SHP77 treated with DMSO at 0.1 percent for 48 hours (cell line): Measurements from ENCODE around the gene STKLD1.
"Not testable (repeated sequence)": the region's sequence is repeated elsewhere in the genome, so short reads cannot be mapped to it uniquely, and the experiment has no call there.

ENCODE experiments used
- DNase-seq: peaks from one replicate; lab custom pipeline; 2025; lab: John Stamatoyannopoulos, UW

Gene STKLD1

GRCh38 chr9:133386338-133386737 is 10.2 kb downstream of the STKLD1 start:
- no peak for DNase-seq

DNA sequence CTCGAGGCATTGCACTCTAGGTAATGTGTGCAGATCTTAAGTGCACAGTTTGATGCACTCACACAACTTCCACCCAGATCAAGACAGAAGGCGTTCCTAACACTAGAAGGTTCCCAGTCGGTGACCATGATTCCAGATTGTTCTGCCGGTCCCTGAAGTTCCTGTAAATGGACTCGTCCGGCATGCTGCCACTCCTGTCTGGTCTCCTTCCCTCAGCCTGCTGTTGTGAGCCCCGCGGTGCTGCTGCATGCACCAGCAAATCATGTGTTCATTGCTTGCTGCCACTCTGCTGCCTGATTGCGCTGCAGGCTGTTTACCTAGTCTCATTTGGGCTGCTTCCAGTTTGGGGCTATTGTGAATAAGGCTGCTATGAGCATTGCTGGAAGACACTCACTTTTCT is 11.5 kb downstream of the STKLD1 start:
- DNase-seq = no peak

DNA sequence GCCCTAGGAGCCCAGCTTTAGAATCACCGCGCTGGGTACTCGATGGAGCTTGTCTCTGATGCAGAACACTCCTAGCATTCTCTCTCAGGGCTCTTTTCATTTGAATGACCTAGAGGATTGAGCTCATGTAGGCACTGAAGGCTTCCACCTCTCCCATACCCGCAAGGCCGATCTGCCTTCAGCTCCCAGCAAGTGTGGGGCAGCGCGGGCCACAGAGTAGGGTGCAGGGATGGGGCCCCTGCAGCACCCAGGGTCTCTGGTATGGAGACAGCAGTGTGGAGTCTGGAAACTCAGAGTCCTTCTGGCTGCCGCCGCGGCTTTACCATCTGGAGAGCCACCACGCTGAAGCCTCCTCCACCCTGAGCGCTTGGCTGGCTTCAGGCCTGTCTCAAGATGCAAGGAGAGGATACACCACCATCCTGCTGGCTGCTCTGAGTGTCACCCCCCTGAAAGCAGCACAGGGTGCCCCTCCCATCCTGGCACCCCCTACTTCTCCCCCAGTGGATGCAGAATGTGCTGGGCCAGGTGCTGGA is 12.9 kb downstream of the STKLD1 start:
- no peak for DNase-seq

- no peak for DNase-seq
Observed at GRCh38 chr9:133389562-133389961, 13.4 kb downstream of the STKLD1 start.

DNA sequence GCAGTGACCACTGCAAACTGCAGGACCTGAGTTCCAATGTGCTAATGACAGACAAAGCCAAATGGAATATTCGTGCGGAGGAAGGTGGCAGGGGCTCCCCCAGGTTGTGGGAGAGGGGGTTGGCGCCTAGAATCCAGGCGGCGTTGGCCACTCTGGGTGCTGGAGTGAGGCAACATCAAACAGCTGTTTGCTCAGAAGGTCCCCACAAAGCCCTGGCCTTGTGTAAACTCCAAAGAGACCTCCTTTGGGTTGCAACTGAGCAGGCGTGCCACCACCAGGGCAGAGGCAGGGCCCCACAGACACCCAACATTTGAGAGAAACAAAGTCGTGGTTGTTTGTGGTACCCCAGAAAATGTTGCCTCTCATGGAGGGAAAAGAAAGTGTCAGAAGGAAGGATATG is 14.5 kb downstream of the STKLD1 start:
- no peak for DNase-seq

GRCh38 chr9:133391449-133391848 is 15.3 kb downstream of the STKLD1 start:
- DNase-seq = not testable (repeated sequence)

GRCh38 chr9:133392308-133392707 is 16.1 kb downstream of the STKLD1 start:
- DNase-seq = not testable (repeated sequence)

DNA sequence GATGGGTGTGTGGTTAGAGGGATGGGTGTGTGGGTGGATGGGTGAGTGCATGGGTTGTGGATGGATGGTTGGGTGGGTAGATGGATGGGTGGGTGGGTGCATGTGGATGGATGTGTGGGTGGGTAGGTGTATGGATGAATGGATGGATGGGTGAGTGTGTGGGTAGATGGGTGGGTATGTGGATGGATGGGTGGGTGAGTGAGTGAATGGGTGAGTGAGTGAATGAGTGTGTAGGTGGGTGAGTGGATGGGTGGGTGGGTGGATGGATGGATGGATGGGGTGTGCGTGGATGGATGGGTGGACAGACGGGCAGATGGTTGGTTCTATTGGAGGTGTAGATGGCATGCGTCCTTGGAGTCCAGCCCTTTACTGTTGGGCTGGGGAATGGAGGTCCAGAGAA is 17.2 kb downstream of the STKLD1 start:
- no peak for DNase-seq

GRCh38 chr9:133394687-133395271 is 18.6 kb downstream of the STKLD1 start:
- DNase-seq = no peak

- peak; percentile 14 for DNase-seq
Observed at GRCh38 chr9:133396952-133397351, 20.8 kb downstream of the STKLD1 start.

GRCh38 chr9:133397370-133397769 is 21.2 kb downstream of the STKLD1 start:
- DNase-seq = no peak

GRCh38 chr9:133397895-133398294 is 21.7 kb downstream of the STKLD1 start:
- no peak for DNase-seq

DNA sequence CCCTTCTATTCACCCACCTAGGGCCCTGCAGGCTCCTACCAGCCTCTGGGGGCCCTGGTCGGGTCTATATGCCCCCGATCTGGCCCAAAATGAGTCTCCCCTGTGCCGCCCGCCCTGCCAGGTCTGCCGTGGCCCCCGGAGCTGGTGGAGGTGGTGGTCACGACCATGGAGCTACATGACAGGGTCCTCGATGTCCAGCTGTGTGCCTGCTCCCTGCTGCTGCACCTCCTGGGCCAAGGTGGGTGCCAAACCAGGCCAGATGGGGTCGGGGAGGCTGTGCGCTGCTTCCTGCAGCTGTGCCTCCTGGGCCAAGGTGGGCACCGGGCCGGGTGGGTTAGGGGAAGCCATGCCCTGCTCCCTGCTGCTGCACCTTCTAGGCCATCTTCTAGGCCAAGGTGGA is 24.1 kb downstream of the STKLD1 start:
- DNase-seq = no peak

- no peak for DNase-seq
Observed at GRCh38 chr9:133401588-133401987, 25.4 kb downstream of the STKLD1 start.

DNA sequence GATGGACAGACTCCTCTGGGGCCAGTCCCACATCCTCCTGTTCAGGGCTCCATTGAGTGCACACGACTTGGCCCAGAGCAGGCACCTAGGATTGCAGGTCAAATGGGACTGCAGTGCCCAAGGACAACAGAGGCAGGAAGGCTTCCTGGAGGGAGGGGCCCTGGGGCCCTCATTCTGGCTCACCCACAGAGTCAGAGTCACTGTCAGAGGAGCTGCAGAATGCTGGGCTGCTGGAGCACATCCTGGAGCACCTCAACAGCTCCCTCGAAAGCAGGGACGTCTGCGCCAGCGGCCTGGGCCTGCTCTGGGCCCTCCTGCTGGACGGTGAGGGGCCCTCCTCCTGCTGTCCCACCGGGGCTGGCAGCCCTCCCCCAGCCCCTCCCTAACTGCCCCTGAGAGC is 26.5 kb downstream of the STKLD1 start:
- no peak for DNase-seq

DNA sequence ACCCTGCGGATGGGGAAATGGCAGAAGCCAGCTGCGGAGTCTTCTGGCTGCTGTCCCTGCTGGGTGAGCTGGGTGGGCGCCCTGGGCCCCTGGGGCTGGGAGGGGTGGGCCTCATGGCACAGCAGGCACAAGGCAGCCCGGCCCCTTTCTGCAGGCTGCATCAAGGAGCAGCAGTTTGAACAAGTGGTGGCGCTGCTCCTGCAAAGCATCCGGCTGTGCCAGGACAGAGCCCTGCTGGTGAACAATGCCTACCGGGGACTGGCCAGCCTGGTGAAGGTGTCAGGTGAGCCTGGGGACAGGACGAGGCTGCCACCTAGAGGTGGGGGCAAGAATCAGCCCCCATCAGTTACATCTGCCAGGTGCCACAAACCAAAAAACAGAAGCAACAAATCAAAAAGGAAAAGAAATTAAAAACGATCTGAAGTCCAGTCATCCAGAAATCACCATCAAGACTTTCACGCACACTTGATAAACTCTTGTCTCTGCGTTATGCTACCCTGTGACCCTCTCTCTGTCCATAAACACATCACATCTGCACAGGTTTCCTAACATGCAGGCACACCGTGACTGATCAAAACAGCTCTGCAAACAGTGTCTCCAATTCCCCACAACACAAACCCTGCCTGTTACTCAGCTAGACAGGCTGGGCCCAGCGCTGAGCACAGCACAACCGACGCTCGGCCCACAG is 27.7 kb downstream of the STKLD1 start:
- DNase-seq = no peak

DNA sequence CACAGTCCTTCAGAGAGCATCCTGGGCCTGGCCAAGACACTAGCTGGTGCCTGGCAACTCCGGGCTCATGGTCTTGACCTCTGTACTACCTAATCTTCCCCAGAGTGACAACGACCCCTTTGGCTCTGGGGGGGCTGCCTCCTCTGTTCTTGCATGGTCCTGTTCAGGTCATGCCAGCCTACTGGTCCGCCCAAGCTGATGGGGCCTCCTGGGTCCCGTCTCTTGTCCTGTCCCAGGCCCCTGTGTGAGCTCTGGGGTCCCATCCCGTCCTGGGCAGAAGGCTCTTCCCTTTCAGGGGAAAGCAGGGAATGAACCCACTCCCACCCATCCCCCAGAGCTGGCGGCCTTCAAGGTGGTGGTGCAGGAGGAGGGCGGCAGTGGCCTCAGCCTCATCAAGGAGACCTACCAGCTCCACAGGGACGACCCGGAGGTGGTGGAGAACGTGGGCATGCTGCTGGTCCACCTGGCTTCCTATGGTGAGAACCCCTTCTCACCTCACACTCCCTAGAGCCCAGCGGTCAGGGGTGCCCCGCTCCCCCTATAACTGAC is 28.4 kb downstream of the STKLD1 start:
- no peak for DNase-seq

GRCh38 chr9:133405508-133406438 is 29.6 kb downstream of the STKLD1 start:
- no peak for DNase-seq

DNA sequence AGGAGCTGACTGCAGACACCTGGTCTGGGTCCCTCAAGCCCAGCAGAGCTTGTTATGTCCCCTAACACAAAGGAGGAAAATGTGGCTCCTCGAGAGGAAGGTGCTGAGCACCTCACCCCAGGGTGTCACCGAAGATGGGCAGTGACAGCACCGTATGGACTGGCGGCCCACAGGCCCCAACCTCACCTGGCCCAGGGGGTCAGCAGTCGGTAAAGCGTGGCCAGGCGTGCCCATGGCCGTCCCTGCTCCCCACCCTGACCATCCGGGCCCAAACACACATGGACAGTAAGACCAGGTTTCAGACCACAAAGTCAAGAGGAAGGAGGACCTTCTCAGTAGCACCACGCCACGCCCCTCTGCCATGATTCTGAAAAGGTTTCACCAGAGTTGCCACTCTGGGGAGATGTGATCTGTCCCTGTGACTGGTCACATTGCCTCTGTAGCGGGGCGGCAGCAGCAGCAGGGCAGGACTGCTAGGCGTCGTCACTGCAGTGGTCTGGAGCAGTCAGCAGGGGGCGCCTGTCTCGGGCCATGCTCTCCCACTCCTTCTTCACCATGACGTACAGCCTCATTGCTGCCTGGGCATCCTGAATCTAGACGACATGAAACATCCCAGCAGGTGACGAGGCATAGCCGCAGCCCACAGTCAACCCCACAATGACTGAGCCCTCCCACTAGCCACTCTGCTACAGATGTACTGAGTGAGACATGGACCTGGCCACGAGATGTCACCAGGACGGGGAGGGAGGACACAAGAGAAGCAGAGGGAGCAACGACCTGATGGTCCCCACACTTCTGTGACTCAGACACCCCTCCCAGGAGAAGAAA is 30.5 kb downstream of the STKLD1 start:
- DNase-seq = peak; percentile 41

DNA sequence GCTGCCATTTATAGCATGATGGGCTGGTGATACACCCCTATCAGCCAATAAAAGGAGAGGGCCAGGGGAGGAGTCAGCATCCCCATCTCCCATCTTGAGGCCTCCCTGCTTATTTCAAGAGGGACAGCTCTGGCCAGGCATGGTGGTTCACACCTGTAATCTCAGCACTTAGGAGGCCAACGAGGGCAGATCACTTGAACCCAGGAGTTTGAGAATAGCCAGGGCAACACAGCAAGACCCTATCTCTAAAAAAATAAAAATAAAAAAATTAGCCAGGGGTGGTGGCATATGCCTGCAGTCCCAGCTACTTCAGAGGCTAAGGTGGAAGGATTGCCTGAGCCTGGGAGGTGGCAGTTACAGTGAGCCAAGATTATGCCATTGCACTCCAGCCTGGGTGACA is 31.9 kb downstream of the STKLD1 start:
- DNase-seq = no peak

DNA sequence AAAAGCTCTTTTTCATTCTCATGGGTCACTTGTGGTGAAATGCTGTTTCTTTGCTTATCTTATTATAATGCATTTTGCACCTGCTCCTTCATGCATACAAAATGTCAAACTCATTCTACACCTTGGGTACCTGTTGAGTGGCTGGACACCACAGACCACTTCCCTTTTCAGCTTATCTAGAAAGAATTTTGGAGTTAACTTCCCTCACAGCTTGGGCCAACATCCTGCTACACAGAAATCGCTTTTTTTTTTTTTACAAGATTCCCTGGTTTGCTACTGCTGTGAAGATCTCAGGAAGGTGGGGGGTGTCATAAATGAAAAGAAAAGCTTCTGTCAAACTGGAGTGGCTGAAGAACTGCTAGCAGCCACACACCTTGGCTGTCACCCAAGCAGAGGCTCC is 39.0 kb downstream of the STKLD1 start:
- no peak for DNase-seq
